Fibroblast of skin of back (primary cell): ENCODE results near the gene RPP25L.

Experiments
- DNase-seq: peaks from one replicate; pipeline ENCODE4 v3.0.0-alpha.2; 2013

The RPP25L gene

GRCh38 chr9:34610434-34611206 is 1.3 kb downstream of the RPP25L start:
- no peak for DNase-seq

- no peak for DNase-seq
Measured at GRCh38 chr9:34607331-34607730, 4.6 kb downstream of the RPP25L start.

GRCh38 chr9:34606905-34607304 is 5.0 kb downstream of the RPP25L start:
- DNase-seq, result no peak

- no peak for DNase-seq
Measured at GRCh38 chr9:34606190-34606589, 5.7 kb downstream of the RPP25L start.

GRCh38 chr9:34603610-34604231 is 8.2 kb downstream of the RPP25L start:
- DNase-seq, result peak; percentile 67

GRCh38 chr9:34601937-34602573 is 9.8 kb downstream of the RPP25L start:
- DNase-seq, result no peak

GRCh38 chr9:34600908-34601307 is 11.0 kb downstream of the RPP25L start:
- no peak for DNase-seq

GRCh38 chr9:34599546-34599945 is 12.4 kb downstream of the RPP25L start:
- DNase-seq, result no peak

- DNase-seq, result no peak
Measured at GRCh38 chr9:34594177-34594576, 17.7 kb downstream of the RPP25L start.

GRCh38 chr9:34592895-34593601 is 18.8 kb downstream of the RPP25L start:
- DNase-seq, result no peak

- DNase-seq, result no peak
Measured at GRCh38 chr9:34591917-34592866, 19.7 kb downstream of the RPP25L start.

- peak; percentile 64 for DNase-seq
Measured at GRCh38 chr9:34591248-34591916, 20.5 kb downstream of the RPP25L start.

GRCh38 chr9:34590381-34591247 is 21.3 kb downstream of the RPP25L start:
- no peak for DNase-seq

- DNase-seq, result no peak
Measured at GRCh38 chr9:34589636-34590380, 22.1 kb downstream of the RPP25L start, which contains the start of gene CNTFR. CNTFR (minus strand) TSS chr9:34589724; CDS start chr9:34568981, 20,743 bp downstream.

- no peak for DNase-seq
Measured at GRCh38 chr9:34588671-34589635, 22.9 kb downstream of the RPP25L start.

- DNase-seq, result no peak
Measured at GRCh38 chr9:34587271-34587670, 24.6 kb downstream of the RPP25L start.

GRCh38 chr9:34585946-34586669 is 25.8 kb downstream of the RPP25L start:
- no peak for DNase-seq
